Suprapubic skin (tissue), 4 donors: ENCODE results near the gene MAIP1. TPM values are rescaled to one million over a fixed set of nuclear protein-coding genes. Genes with fewer than 3 reads are reported as not detected.

Experiments used
- DNase-seq, 2 donors: peaks; one replicate each; pipeline ENCODE4 v3.0.0-alpha.2; 2019; ENCODE audit warnings: low spot score in 2 of 2
- H3K27ac ChIP-seq: fragments of 200-600 bp; sonication (generic); one replicate; pipeline ENCODE4 v1.5.1; 2019
- H3K27me3 ChIP-seq: fragments of 200-600 bp; sonication (generic); one replicate; pipeline ENCODE4 v1.5.1; 2019
- H3K36me3 ChIP-seq: fragments of 200-600 bp; sonication (generic); one replicate; pipeline ENCODE4 v1.5.1; 2019
- H3K4me1 ChIP-seq: fragments of 200-600 bp; sonication (generic); one replicate; pipeline ENCODE4 v1.5.1; 2019
- H3K4me3 ChIP-seq: fragments of 200-600 bp; sonication (generic); one replicate; pipeline ENCODE4 v1.5.1; 2019; ENCODE audit warnings: mild to moderate bottlenecking
- H3K9me3 ChIP-seq: fragments of 200-600 bp; sonication (generic); one replicate; pipeline ENCODE4 v1.5.1; 2019
- EP300 ChIP-seq: sonication (generic); formaldehyde crosslinking; IDR thresholded peaks from one replicate; pipeline ENCODE4 v1.6.1; 2017; ENCODE audit warnings: antibody characterized with exemption
- POLR2A ChIP-seq, 2 donors: fragments of 450-650 bp; IDR thresholded peaks; one replicate each; pipeline ENCODE4 v1.6.1; 2017; ENCODE audit warnings: antibody characterized with exemption in 2 of 2, mild to moderate bottlenecking in 2 of 2, moderate library complexity in 2 of 2
- POLR2AphosphoS5 ChIP-seq, 3 donors: sonication (generic); formaldehyde crosslinking; IDR thresholded peaks; one replicate each; pipeline ENCODE4 v1.6.1; 2017; ENCODE audit warnings: antibody characterized with exemption in 3 of 3
- WGBS: methylation state at CpG from one replicate; pipeline ENCODE4 v1.1.5; 2018; 5-methylcytosine and 5-hydroxymethylcytosine counted together
- total RNA-seq, 4 donors: library from RNA; depleted of rRNA; stranded (reverse); fragments of >200 nt; gene quantifications; one replicate each; pipeline ENCODE4 v1.1.0, GENCODE V29; 2016
- TF ChIP-seq, protein P1 (sequence below), 2 donors: fragments of 200-600 bp in 1 of 2; fragments of 450-650 bp in 1 of 2; sonication (generic) in 1 of 2; IDR thresholded peaks; one replicate each; pipeline ENCODE4 v1.5.1; 2016 to 2019; ENCODE audit warnings: antibody characterized with exemption in 2 of 2, mild to moderate bottlenecking in 1 of 2, moderate library complexity in 1 of 2

MAIP1 gene
- total RNA-seq, 4 donors from 2014 or later = 24.5 to 36.0 (median 25.5) TPM

DNA sequence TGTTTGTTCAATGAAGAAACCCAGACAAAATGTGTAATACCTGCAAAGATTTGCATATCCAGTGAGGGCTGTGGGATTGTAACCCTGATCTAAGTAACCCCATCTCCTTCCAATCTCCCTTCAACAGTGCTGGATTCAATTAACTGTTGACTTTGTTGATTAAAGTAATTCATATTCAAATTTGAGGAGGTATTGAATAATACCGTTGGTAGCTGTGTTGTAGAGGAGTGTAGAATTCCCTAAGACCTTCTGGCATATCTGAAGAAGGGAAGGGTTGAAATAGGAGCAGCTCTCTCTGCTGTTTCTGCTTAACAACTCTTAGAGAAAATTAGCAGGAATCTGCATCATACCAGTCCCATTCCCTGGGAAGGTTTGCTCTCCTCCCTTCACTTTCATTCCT is 28.2 kb downstream of the MAIP1 start:
- Histone ChIP-seq H3K4me3 (no peak overlapping the region), H3K4me1 (peaks cover 15% of the 10 kb centered on the region), H3K27ac (no peak overlapping the region), H3K27me3 (no peaks in the 10 kb centered on the region), H3K9me3 (no peaks in the 10 kb centered on the region), H3K36me3 (no peaks in the 10 kb centered on the region)
- DNase-seq = no peak
- 59% methylated on average over 1 of the region's 1 CpG for WGBS
- TF ChIP-seq, protein P1, sequence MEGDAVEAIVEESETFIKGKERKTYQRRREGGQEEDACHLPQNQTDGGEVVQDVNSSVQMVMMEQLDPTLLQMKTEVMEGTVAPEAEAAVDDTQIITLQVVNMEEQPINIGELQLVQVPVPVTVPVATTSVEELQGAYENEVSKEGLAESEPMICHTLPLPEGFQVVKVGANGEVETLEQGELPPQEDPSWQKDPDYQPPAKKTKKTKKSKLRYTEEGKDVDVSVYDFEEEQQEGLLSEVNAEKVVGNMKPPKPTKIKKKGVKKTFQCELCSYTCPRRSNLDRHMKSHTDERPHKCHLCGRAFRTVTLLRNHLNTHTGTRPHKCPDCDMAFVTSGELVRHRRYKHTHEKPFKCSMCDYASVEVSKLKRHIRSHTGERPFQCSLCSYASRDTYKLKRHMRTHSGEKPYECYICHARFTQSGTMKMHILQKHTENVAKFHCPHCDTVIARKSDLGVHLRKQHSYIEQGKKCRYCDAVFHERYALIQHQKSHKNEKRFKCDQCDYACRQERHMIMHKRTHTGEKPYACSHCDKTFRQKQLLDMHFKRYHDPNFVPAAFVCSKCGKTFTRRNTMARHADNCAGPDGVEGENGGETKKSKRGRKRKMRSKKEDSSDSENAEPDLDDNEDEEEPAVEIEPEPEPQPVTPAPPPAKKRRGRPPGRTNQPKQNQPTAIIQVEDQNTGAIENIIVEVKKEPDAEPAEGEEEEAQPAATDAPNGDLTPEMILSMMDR (IDR thresholded peaks at IDR 0.05) = no peak
- no peak for TF ChIP-seq EP300
- TF ChIP-seq POLR2AphosphoS5 (IDR thresholded peaks at IDR 0.05) = no peak
- no peak for TF ChIP-seq POLR2A (IDR thresholded peaks at IDR 0.05)

DNA sequence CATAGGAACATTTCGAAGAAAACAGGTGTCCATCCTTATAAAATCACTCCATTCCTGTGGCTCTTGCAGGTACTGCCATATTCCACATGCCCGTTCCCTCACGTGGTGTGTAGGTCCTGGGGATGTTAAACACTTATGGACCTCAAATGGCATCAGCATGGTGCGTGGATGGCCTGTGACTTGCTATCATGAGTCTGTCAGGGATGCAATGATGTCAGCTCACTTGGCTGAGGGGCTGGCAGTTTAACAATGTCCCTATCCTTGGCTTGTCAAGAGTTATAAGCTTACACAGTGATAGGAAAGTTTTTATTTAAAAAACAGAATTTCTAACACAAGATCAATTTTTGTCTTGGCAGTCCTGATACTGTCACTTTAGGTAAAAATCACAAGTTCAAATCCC is 28.8 kb downstream of the MAIP1 start:
- H3K4me3 ChIP-seq = no peak overlapping the region
- no peaks in the 10 kb centered on the region for H3K36me3 ChIP-seq
- 67% methylated on average over 4 of the region's 4 CpGs for WGBS
- H3K9me3 ChIP-seq = no peaks in the 10 kb centered on the region
- H3K4me1 ChIP-seq = peaks cover 15% of the 10 kb centered on the region
- DNase-seq = no peak
- no peak overlapping the region for H3K27ac ChIP-seq
- no peaks in the 10 kb centered on the region for H3K27me3 ChIP-seq
- TF ChIP-seq POLR2AphosphoS5 (IDR thresholded peaks at IDR 0.05) (no peak), EP300 (no peak), POLR2A (IDR thresholded peaks at IDR 0.05) (no peak)
- TF ChIP-seq, protein P1 (IDR thresholded peaks at IDR 0.05) = no peak

DNA sequence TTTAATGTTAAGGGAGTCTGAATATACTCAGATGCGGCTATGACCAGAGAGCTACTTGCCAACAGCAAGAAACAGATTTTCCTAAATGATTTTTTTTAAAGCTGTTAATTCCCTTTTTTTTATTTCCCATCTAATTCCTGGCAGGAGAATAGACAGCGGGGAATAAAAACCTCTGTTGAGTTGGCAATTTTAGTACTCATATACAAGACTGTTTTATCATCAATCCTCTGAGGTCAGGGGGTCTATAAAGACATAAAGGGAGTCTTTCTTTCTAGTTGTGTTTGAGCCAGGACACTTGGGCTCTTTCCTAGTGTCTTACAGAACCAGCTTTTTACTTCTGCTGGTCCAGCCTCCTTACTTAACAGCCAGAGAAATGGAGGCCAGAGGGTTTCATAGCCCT is 29.4 kb downstream of the MAIP1 start:
- no peak for TF ChIP-seq EP300
- no peak for TF ChIP-seq POLR2AphosphoS5 (IDR thresholded peaks at IDR 0.05)
- TF ChIP-seq, protein P1 (IDR thresholded peaks at IDR 0.05) = no peak
- TF ChIP-seq POLR2A (IDR thresholded peaks at IDR 0.05) = no peak
- no peak for DNase-seq
- H3K36me3 ChIP-seq = no peaks in the 10 kb centered on the region
- no peaks in the 10 kb centered on the region for H3K27me3 ChIP-seq
- H3K9me3 ChIP-seq = no peaks in the 10 kb centered on the region
- H3K27ac ChIP-seq = no peak overlapping the region
- 57% methylated on average over 2 of the region's 2 CpGs for WGBS
- no peak overlapping the region for H3K4me3 ChIP-seq
- H3K4me1 ChIP-seq = peaks cover 12% of the 10 kb centered on the region

DNA sequence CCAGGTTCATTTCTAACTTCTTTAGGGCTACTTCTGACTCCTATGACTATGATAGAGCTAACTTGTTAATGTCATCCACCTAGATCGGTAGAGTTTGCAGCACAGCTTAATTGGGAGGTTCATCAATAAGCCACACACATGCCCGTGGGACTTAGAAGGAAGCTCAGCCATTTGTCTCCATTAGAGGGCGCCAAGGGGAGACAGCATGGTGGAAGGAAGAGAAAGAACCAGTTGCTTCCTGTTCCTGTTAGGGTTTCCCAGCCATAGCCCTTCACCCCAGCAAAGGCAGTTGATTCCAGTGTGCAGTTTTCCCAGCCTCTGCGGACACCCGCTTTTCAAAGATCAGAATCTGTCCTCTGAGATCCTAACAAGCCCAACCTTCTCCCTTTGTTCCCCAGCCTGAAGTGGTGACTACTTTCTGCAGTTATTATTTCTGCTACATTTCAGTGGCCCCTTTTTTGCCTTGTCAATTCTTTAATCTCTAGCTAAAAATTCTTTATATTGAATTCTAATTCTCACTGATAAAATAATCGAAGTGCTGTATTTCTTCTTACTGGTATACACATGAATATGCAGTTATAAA is 30.3 kb downstream of the MAIP1 start:
- DNase-seq = no peak
- H3K4me3 ChIP-seq = no peak overlapping the region
- H3K27ac ChIP-seq = no peak overlapping the region
- H3K9me3 ChIP-seq = no peaks in the 10 kb centered on the region
- H3K36me3 ChIP-seq = no peaks in the 10 kb centered on the region
- whole genome bisulfite sequencing = 73% methylated on average over 6 of the region's 6 CpGs
- TF ChIP-seq EP300 = no peak
- TF ChIP-seq, protein P1 (IDR thresholded peaks at IDR 0.05) = peak in 1 of 2 donors; percentile 69
- TF ChIP-seq POLR2AphosphoS5 (IDR thresholded peaks at IDR 0.05) = no peak
- TF ChIP-seq POLR2A (IDR thresholded peaks at IDR 0.05) = no peak
- peaks cover 8% of the 10 kb centered on the region for H3K4me1 ChIP-seq
- no peaks in the 10 kb centered on the region for H3K27me3 ChIP-seq

DNA sequence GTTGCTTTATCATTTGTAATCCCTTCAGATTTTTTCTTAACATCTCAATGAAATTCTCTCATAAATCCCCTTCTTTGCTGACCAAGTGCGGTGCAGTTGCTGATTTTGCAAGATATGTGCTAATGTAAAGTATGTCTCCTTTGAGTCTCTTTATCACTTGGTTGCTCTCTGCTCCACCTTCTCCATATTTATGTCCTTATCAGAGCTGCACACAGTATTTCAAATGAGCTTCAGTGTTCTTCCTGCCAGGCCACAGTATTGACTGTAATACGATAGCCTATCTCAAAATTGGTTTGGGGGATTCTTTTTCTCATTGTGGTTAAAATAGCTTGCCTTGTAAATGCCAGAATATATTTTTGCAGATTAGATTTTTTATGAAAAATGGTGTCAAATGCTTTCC is 32.2 kb downstream of the MAIP1 start:
- H3K4me3 ChIP-seq = no peak overlapping the region
- no peak for DNase-seq
- 82% methylated on average over 2 of the region's 2 CpGs for WGBS
- peaks cover 8% of the 10 kb centered on the region for H3K4me1 ChIP-seq
- H3K27me3 ChIP-seq = no peaks in the 10 kb centered on the region
- H3K27ac ChIP-seq = no peak overlapping the region
- no peaks in the 10 kb centered on the region for H3K9me3 ChIP-seq
- TF ChIP-seq EP300 (no peak), POLR2AphosphoS5 (IDR thresholded peaks at IDR 0.05) (no peak), POLR2A (IDR thresholded peaks at IDR 0.05) (no peak)
- TF ChIP-seq, protein P1 (IDR thresholded peaks at IDR 0.05) = no peak
- H3K36me3 ChIP-seq = no peaks in the 10 kb centered on the region
